ENCODE measurements around the gene GPR84. TPM values are rescaled to one million over a fixed set of nuclear protein-coding genes. Genes with fewer than 3 reads are reported as not detected.

Gene GPR84
- total and polyA plus RNA-seq, 9 of the 15 experiments (the other 6 are each of a cell fraction or from before 2014, with no cell fraction given): 0.07 to 0.18 (median 0.11) TPM; not detected in 5

GRCh38 chr12:54387114-54387467 is 22.8 kb upstream of the GPR84 start (continued):
- TF ChIP-seq CHD7 (IDR thresholded peaks at IDR 0.05; ENCODE audit: low read depth, low read length) (no peak), XRCC4 (IDR thresholded peaks at IDR 0.05; ENCODE audit: extremely low read depth, insufficient read depth, insufficient read length) (no peak), SFPQ (IDR thresholded peaks at IDR 0.05; ENCODE audit: low read depth, low read length) (no peak), HSF4 (CRISPR knock-in tag; IDR thresholded peaks at IDR 0.05; ENCODE audit: borderline replicate concordance) (no peak), MEF2D (tag; conservative IDR thresholded peaks at IDR 0.05; ENCODE audit: low read depth) (no peak), ZBTB33 (CRISPR knock-in tag; IDR thresholded peaks at IDR 0.05) (no peak), RBFOX2 (IDR thresholded peaks at IDR 0.05; ENCODE audit: low read depth, low read length) (no peak), ID3 (CRISPR knock-in tag; IDR thresholded peaks at IDR 0.05) (no peak), ID3 (tag; IDR thresholded peaks at IDR 0.05) (no peak), IFI16 (CRISPR knock-in tag; IDR thresholded peaks at IDR 0.05) (no peak)

Data from K562 (cell line).